ENCODE data around the gene C19orf25. TPM values are rescaled to one million over a fixed set of nuclear protein-coding genes. Genes with fewer than 3 reads are reported as not detected.

The C19orf25 gene
- polyA plus RNA-seq, 1 of the 3 experiments (the other 2 are of a cell fraction), result 25.3 TPM

DNA sequence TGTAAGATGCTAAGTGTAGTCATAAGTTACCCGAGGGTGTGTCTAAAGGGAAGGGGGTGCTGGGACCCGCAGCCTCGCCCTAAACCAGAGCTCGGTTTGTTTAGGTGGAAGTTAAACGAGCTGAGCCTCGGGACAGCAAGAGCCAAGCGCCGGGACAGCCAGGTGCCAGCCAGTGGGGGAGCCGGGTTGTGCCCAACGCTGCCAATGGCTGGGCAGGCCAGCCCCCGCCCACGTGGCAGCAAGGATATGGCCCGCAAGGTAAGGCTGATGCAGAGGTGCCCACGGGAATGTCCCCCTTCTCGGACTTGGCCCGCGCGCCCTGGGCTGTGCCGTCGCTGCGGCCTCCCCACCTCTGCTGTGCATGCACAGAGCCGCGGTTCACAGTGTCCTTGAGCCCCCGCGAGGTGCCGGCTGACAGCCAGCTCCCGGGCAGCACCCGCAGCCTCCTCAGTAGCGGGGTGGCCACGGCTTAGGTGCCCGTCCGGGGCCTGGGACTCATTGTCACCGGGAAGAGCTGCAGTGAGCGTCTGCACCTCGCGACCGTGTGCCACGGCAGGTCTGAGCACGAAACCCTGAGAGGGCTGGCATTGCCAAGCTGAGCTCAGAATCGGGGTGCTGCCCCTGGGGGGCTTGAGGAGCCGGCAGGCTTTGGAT lies 50.1 kb downstream of the C19orf25 start:
- Histone ChIP-seq H3K4me3 (ENCODE audit: low read depth in 2 of 2, low read length in 1 of 2) (no peak overlapping the region), H4K20me1 (ENCODE audit: insufficient read depth) (peaks cover 21% of the 10 kb centered on the region; the same call in 1 of the 2 replicates), H3K36me3 (replicated peaks in 1 of 2; ENCODE audit: control insufficient read depth in 1 of 2, insufficient read depth in 2 of 2, low read length in 1 of 2) (peaks cover 0 to 81% of the 10 kb centered on the region in 2 experiments), H3K4me2 (no peak overlapping the region), H3K9me2 (no peaks in the 10 kb centered on the region), H3K27ac (ENCODE audit: low read depth in 2 of 2, low read length in 1 of 2) (no peak overlapping the region), H3K9ac (no peak overlapping the region), H3K79me2 (ENCODE audit: insufficient read depth) (peaks cover 21% of the 10 kb centered on the region), H3K9me3 (no peaks in the 10 kb centered on the region), H3F3A (replicated peaks; ENCODE audit: insufficient read depth) (no peaks in the 10 kb centered on the region), H2AFZ (ENCODE audit: low read depth) (no peak overlapping the region), H3K27me3 (ENCODE audit: insufficient read depth) (no peaks in the 10 kb centered on the region), H3K4me1 (ENCODE audit: control insufficient read depth in 1 of 2, insufficient read depth in 2 of 2, low read depth in 1 of 2, low read length in 1 of 2) (no peaks in the 10 kb centered on the region; a peak in 1 of 4 replicates)
- ChIA-PET CTCF (interaction anchor here (1.2 kb wide), 1 partner anchor 9 kb away, joined by 5 read pairs; no protein-coding TSS in a partner anchor), POLR2A (no interaction called here)
- TF ChIP-seq NFIC (IDR thresholded peaks at IDR 0.05; ENCODE audit: borderline replicate concordance), result no peak
- no peak for TF ChIP-seq FOXJ3 (CRISPR knock-in tag; IDR thresholded peaks at IDR 0.05)
- no peak for TF ChIP-seq CTCF (IDR thresholded peaks at IDR 0.05)
- no peak for TF ChIP-seq TAF1 (IDR thresholded peaks at IDR 0.05; ENCODE audit: borderline replicate concordance, low read depth, low read length)
- no peak for TF ChIP-seq SMC3 (IDR thresholded peaks at IDR 0.05; ENCODE audit: low read depth, low read length)
- no peak for DNase-seq
- WGBS (ENCODE audit: low lambda C conversion rate), result 92% methylated on average over 10 of the region's 41 CpGs

- Histone ChIP-seq H3K27me3 (ENCODE audit: insufficient read depth) (no peaks in the 10 kb centered on the region), H3K9me3 (no peaks in the 10 kb centered on the region), H3K27ac (ENCODE audit: low read depth in 2 of 2, low read length in 1 of 2) (no peak overlapping the region), H3K79me2 (ENCODE audit: insufficient read depth) (peaks cover 21% of the 10 kb centered on the region), H3K9ac (no peak overlapping the region), H4K20me1 (ENCODE audit: insufficient read depth) (peaks cover 26% of the 10 kb centered on the region; the same call in 1 of the 2 replicates), H3K36me3 (replicated peaks in 1 of 2; ENCODE audit: control insufficient read depth in 1 of 2, insufficient read depth in 2 of 2, low read length in 1 of 2) (peaks cover 7 to 81% of the 10 kb centered on the region in 2 experiments), H2AFZ (ENCODE audit: low read depth) (no peak overlapping the region), H3K4me2 (no peak overlapping the region), H3F3A (replicated peaks; ENCODE audit: insufficient read depth) (no peaks in the 10 kb centered on the region), H3K9me2 (no peaks in the 10 kb centered on the region), H3K4me1 (ENCODE audit: control insufficient read depth in 1 of 2, insufficient read depth in 2 of 2, low read depth in 1 of 2, low read length in 1 of 2) (no peaks in the 10 kb centered on the region; a peak in 1 of 4 replicates), H3K4me3 (ENCODE audit: low read depth in 2 of 2, low read length in 1 of 2) (no peak overlapping the region)
- POLR2A ChIA-PET, result no interaction called here
- TF ChIP-seq FOSL2 (IDR thresholded peaks at IDR 0.05; ENCODE audit: borderline replicate concordance, low read depth), result no peak
- no peak for TF ChIP-seq TEAD4 (IDR thresholded peaks at IDR 0.05; ENCODE audit: borderline replicate concordance, insufficient read depth)
- TF ChIP-seq PBX3 (IDR thresholded peaks at IDR 0.05), result no peak
- no peak for TF ChIP-seq JUND (IDR thresholded peaks at IDR 0.05)
- TF ChIP-seq, protein P1, sequence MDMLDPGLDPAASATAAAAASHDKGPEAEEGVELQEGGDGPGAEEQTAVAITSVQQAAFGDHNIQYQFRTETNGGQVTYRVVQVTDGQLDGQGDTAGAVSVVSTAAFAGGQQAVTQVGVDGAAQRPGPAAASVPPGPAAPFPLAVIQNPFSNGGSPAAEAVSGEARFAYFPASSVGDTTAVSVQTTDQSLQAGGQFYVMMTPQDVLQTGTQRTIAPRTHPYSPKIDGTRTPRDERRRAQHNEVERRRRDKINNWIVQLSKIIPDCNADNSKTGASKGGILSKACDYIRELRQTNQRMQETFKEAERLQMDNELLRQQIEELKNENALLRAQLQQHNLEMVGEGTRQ (IDR thresholded peaks at IDR 0.05; ENCODE audit: borderline replicate concordance, low read depth, low read length), result no peak
- 95% methylated on average over 20 of the region's 27 CpGs for WGBS (ENCODE audit: low lambda C conversion rate)
- no peak for DNase-seq
- CTCF ChIA-PET, result interaction anchor here (0.8 to 1.0 kb wide), 4 partner anchors 10 to 18 kb away, joined by 3 to 4 read pairs (median 3); no protein-coding TSS in a partner anchor
Observed at GRCh38 chr19:1427221-1427920, 51.6 kb downstream of the C19orf25 start.

Measured in SK-N-SH (cell line).